K562 (cell line): ENCODE data around the gene PACSIN3. TPM values are rescaled to one million over a fixed set of nuclear protein-coding genes. Genes with fewer than 3 reads are reported as not detected.

Experiments
- ATAC-seq: fragments of 200-7000 bp; cut with Tn5 transposase; 3 replicates; pipeline ENCODE4 v1.9.1; 2020; ENCODE audit warnings: moderate library complexity
- BruUV-seq: library from RNA; stranded (reverse); fragments of 400-500 nt; replicated peaks from 2 replicates; lab custom pipeline; 2021; lab: Mats Ljungman, UMichigan
- CTCF ChIA-PET: fragments of 300-600 bp; formaldehyde crosslinking; extraction: SDS; loops from one replicate; lab custom pipeline; 2021; ENCODE audit warnings: low intra/inter-chr PET ratio; lab: Yijun Ruan, JAX
- POLR2A ChIA-PET: fragments of 300-600, 350-650 bp; sonication (Branson Sonifier 250); formaldehyde crosslinking; extraction: SDS; loops from one replicate; lab custom pipeline; 2021; ENCODE audit warnings: antibody characterized with exemption, inconsistent platforms; lab: Yijun Ruan, JAX
- DNase-seq, 4 experiments: peaks; one replicate each; pipeline versions ENCODE4 v3.0.0 to v3.0.0-alpha.2; 2011 to 2018; ENCODE audit warnings: low spot score in 3 of 4, mixed read lengths in 3 of 4; ENCODE audit errors: extremely low read depth in 1 of 4
- FAIRE-seq: peaks from 2 replicates; lab custom pipeline; 2011; peaks lifted over from hg19 to GRCh38; lab: Jason Lieb, UNC
- H2AFZ ChIP-seq: 2 replicates; pipeline ENCODE4 v1.6.0; 2011; ENCODE audit warnings: low read depth, low read length, control low read depth, inconsistent platforms
- H3K27ac ChIP-seq: fragments of 200-600 bp; 3 replicates; pipeline ENCODE4 v1.8.0; 2011; ENCODE audit warnings: low read depth, mild to moderate bottlenecking, control low read depth, inconsistent platforms, low read length, moderate library complexity, mixed read lengths; ENCODE audit errors: extremely low read depth
- H3K27me3 ChIP-seq, 2 experiments: fragments of 300-600 bp in 1 of 2; 2 replicates in 1 of 2; 3 replicates in 1 of 2; pipeline versions ENCODE4 v1.6.0 to v1.8.0; 2011; ENCODE audit warnings: inconsistent platforms in 2 of 2, low read length in 2 of 2, mild to moderate bottlenecking in 1 of 2, mixed read lengths in 1 of 2, moderate library complexity in 1 of 2; ENCODE audit not compliant: control insufficient read depth in 2 of 2, insufficient read depth in 2 of 2
- H3K36me3 ChIP-seq: fragments of 300-600 bp; 3 replicates; pipeline ENCODE4 v1.8.0; 2011; ENCODE audit warnings: mild to moderate bottlenecking, low read length, inconsistent platforms; ENCODE audit not compliant: control insufficient read depth, insufficient read depth
- H3K4me1 ChIP-seq, 2 experiments: fragments of 200-600 bp in 1 of 2; replicated peaks in 1 of 2; 2 replicates in 1 of 2; 3 replicates in 1 of 2; pipeline versions ENCODE4 v1.5.1 to v1.8.0; 2011; ENCODE audit warnings: inconsistent platforms in 2 of 2, low read length in 2 of 2, mild to moderate bottlenecking in 1 of 2, mixed read lengths in 1 of 2, moderate library complexity in 1 of 2; ENCODE audit not compliant: control insufficient read depth in 2 of 2, insufficient read depth in 2 of 2
- H3K4me2 ChIP-seq: 2 replicates; pipeline ENCODE4 v1.6.1; 2011; ENCODE audit warnings: low read length, control low read depth, inconsistent platforms, mixed read lengths; ENCODE audit not compliant: insufficient read depth
- H3K4me3 ChIP-seq: fragments of 200-600 bp; sonication (generic), shearing (Covaris generic); 2 replicates; pipeline ENCODE4 v1.5.1; 2016; ENCODE audit warnings: control low read depth, inconsistent platforms
- H3K79me2 ChIP-seq: fragments of 200-600 bp; 3 replicates; pipeline ENCODE4 v1.8.0; 2011; ENCODE audit warnings: low read length, inconsistent platforms; ENCODE audit not compliant: control insufficient read depth, insufficient read depth
- H3K9ac ChIP-seq, 2 experiments: 2 replicates each; pipeline versions ENCODE4 v1.6.0 to v1.6.1; 2011; ENCODE audit warnings: low read depth in 2 of 2, low read length in 2 of 2, control low read depth in 1 of 2, inconsistent platforms in 1 of 2, mild to moderate bottlenecking in 1 of 2, mixed read lengths in 1 of 2; ENCODE audit not compliant: insufficient read depth in 1 of 2
- H3K9me1 ChIP-seq: one replicate; pipeline ENCODE4 v1.6.0; 2011; ENCODE audit warnings: inconsistent platforms, mild to moderate bottlenecking, low read length, moderate library complexity; ENCODE audit not compliant: control insufficient read depth, insufficient read depth
- H3K9me3 ChIP-seq: replicated peaks from 2 replicates; pipeline ENCODE4 v1.5.1; 2011; ENCODE audit warnings: low read depth, low read length, inconsistent platforms; ENCODE audit not compliant: control insufficient read depth, insufficient read depth
- H4K20me1 ChIP-seq: replicated peaks from 2 replicates; pipeline ENCODE4 v1.6.1; 2011; ENCODE audit warnings: low read length, inconsistent platforms, mixed read lengths; ENCODE audit not compliant: control insufficient read depth, insufficient read depth
- BRCA1 ChIP-seq, 2 experiments: fragments of 450-650 bp in 1 of 2; sonication (generic) in 1 of 2; formaldehyde crosslinking in 1 of 2; IDR thresholded peaks; 2 replicates each; pipeline versions ENCODE4 v1.5.0 to v1.6.1; 2017 to 2020; ENCODE audit warnings: mild to moderate bottlenecking in 1 of 2, missing genetic modification reagents in 1 of 2
- CLOCK ChIP-seq: fragments of 250-450 bp; sonication (Bioruptor Pico); IDR thresholded peaks from 2 replicates; pipeline ENCODE4 v1.4.0; 2020; ENCODE audit warnings: mild to moderate bottlenecking, moderate library complexity, borderline replicate concordance
- GABPA ChIP-seq: fragments of 200-800 bp; sonication (Bioruptor generic); conservative IDR thresholded peaks from 2 replicates; pipeline ENCODE4 v1.6.1; 2016; ENCODE audit warnings: low read depth, missing genetic modification characterization, missing compliant biosample characterization
- MTF1 ChIP-seq: fragments of 250-450 bp; sonication (Bioruptor Pico); IDR thresholded peaks from 2 replicates; pipeline ENCODE4 v1.9.0; 2021; ENCODE audit warnings: moderate library complexity, mild to moderate bottlenecking, inconsistent platforms, borderline replicate concordance
- PYGO2 ChIP-seq: fragments of 450-650 bp; IDR thresholded peaks from 2 replicates; pipeline ENCODE4 v1.6.1; 2016; ENCODE audit warnings: mild to moderate bottlenecking, missing genetic modification characterization, moderate library complexity, missing compliant biosample characterization
- RBFOX2 ChIP-seq: fragments of 200-400 bp; formaldehyde crosslinking; IDR thresholded peaks from 2 replicates; pipeline ENCODE4 v1.6.1; 2017; ENCODE audit warnings: low read depth, mild to moderate bottlenecking, low read length, moderate library complexity
- ZNF232 ChIP-seq: sonication (generic); formaldehyde crosslinking; IDR thresholded peaks from 2 replicates; pipeline ENCODE4 v1.8.0; 2022; ENCODE audit warnings: mild to moderate bottlenecking, missing genetic modification reagents
- WGBS: fragments of 100-300 bp; shearing (Covaris generic); methylation state at CpG from one replicate; pipeline ENCODE4 v1.1.6; 2016; ENCODE audit warnings: low coverage, mixed read lengths; ENCODE audit not compliant: insufficient coverage; ENCODE audit errors: missing lambda C conversion rate; 5-methylcytosine and 5-hydroxymethylcytosine counted together
- in situ Hi-C: fragments of 300-500 bp; cut with MboI; formaldehyde crosslinking; loops from 4 replicates; pipeline ENCODE4 v1.15.0; 2018; ENCODE audit warnings: inconsistent platforms, mixed read lengths
- intact Hi-C: fragments of 100-400 bp; cut with micrococcal nuclease; formaldehyde crosslinking; loops from 2 replicates; pipeline ENCODE4 v1.14.2; 2022
- polyA plus RNA-seq, 8 experiments: library from polyadenylated mRNA; depleted of rRNA in 4 of 8; stranded (reverse) in 5 of 8; unstranded in 3 of 8; fragments of >200 nt; fragmentation: Nextera tagmentation in 2 of 8; fragmentation: Illumina TruSeq in 1 of 8; extraction: Ambion mirVana in 2 of 8; extraction: Trizol in 1 of 8; gene quantifications; 2 replicates each; pipeline versions ENCODE4 v1.2.1 to v1.2.3, GENCODE V29; 2011 to 2014; ENCODE audit warnings: inconsistent platforms in 1 of 8, missing spikeins in 1 of 8
- total RNA-seq, 7 experiments: library from RNA; depleted of rRNA in 6 of 7; stranded (reverse); fragments of >200 nt in 6 of 7; fragmentation: Illumina TruSeq in 2 of 7; extraction: Trizol in 2 of 7; gene quantifications; 2 replicates each; pipeline versions ENCODE4 v1.2.1 to v1.2.3, GENCODE V29; 2011 to 2021; ENCODE audit warnings: low replicate concordance in 1 of 7
- TF ChIP-seq, protein P1 (sequence below): fragments of 250-450 bp; sonication (Bioruptor Pico); IDR thresholded peaks from 2 replicates; pipeline ENCODE4 v1.8.0; 2022; ENCODE audit warnings: moderate library complexity, mild to moderate bottlenecking, inconsistent platforms
- TF ChIP-seq, protein P2 (sequence below): fragments of 450-650 bp; formaldehyde crosslinking; IDR thresholded peaks from 2 replicates; pipeline ENCODE4 v1.4.0; 2020; ENCODE audit warnings: mild to moderate bottlenecking

The PACSIN3 gene
- total and polyA plus RNA-seq, 9 of the 15 experiments (the other 6 are each of a cell fraction or from before 2014, with no cell fraction given), result 0.13 to 18.1 (median 7.1) TPM

DNA sequence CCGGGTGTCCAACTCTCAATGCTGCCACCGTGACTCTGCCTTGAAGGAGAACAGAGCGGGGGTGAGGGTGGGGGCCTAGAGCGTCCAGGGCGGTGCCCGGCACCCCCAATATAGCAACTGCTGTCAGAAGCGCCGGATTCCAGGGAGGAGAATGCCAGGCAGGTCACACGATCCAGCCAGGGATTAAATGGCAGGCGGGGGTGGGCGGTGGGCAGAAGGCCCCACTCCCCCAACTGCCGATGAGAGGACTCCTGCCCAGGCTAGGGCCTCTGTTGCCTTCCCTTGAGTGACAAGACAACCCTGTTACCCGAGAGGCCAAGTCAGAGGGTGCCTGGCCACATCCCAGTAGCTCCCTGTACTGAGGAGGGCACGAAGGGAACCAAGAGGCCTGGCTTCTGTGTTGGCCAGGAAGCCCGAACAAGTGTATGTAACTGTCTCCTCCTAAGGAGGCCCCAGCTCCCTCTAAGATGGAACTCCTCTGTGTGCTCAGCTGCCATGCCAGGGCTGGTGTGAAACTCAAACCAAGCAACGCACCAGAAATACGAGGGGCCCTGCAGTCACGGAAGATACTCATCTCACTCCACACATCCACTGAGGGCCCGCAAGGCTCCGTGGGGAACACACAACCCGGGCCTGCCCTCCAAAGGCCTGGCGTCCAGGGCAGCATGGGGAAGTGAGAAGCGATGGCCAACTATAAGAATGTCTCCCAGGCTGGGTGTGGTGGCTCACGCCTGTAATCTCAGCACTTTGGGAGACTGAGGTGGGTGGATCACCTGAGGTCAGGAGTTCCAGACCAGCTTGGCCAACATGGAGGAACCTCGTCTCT lies 3.0 kb downstream of the PACSIN3 start:
- no peaks in the 10 kb centered on the region for H3K9me1 ChIP-seq
- no peaks in the 10 kb centered on the region for H3K79me2 ChIP-seq
- DNase-seq (no peak), ATAC-seq (no peak), FAIRE-seq (no peak)
- no peak overlapping the region for H3K4me3 ChIP-seq
- no peaks in the 10 kb centered on the region for H3K9me3 ChIP-seq
- ChIA-PET CTCF (no interaction called here), POLR2A (interaction anchor here (0.6 to 2.0 kb wide), 5 partner anchors 11 to 307 kb away, joined by 3 to 7 read pairs (median 3); partner anchors contain the start of gene PSMC3)
- no peak overlapping the region for H3K4me2 ChIP-seq
- in situ Hi-C loops (no loop called here), intact Hi-C loops (no loop called here)
- H3K36me3 ChIP-seq, result peaks cover 8% of the 10 kb centered on the region; the same call in 2 of the 3 replicates
- peaks cover 2 to 7% of the 10 kb centered on the region in 2 experiments; a peak in 2 of 5 replicates for H3K27me3 ChIP-seq
- BruUV-seq, result no TSS peak
- H3K9ac ChIP-seq, result no peak overlapping the region; a peak in 2 of 4 replicates
- 83% methylated on average over 21 of the region's 25 CpGs for WGBS
- H2AFZ ChIP-seq, result no peak overlapping the region
- TF ChIP-seq RBFOX2 (0 out of 2 replicates have a peak, but pooled peaks have one; percentile 19), ZNF232 (no peak)
- no peak overlapping the region for H3K27ac ChIP-seq
- H4K20me1 ChIP-seq, result no peaks in the 10 kb centered on the region
- H3K4me1 ChIP-seq, result peaks cover 7 to 47% of the 10 kb centered on the region in 2 experiments

GRCh38 chr11:47182380-47182779 lies 3.9 kb downstream of the PACSIN3 start:
- Histone ChIP-seq H3K36me3 (peaks cover 8% of the 10 kb centered on the region; the same call in 2 of the 3 replicates), H3K4me3 (no peak overlapping the region), H3K9ac (peak overlapping the region in 1 of 2 experiments; percentile 18; a peak in 1 of 4 replicates), H2AFZ (no peak overlapping the region), H3K9me3 (no peaks in the 10 kb centered on the region), H4K20me1 (no peaks in the 10 kb centered on the region), H3K79me2 (no peaks in the 10 kb centered on the region), H3K4me1 (peaks cover 15 to 54% of the 10 kb centered on the region in 2 experiments), H3K27me3 (0 out of 5 replicates have a peak, but pooled peaks cover 0 to 3% of the 10 kb centered on the region in 2 experiments), H3K9me1 (no peaks in the 10 kb centered on the region), H3K4me2 (no peak overlapping the region), H3K27ac (no peak overlapping the region)
- no peak for FAIRE-seq
- WGBS, result 84% methylated on average over 11 of the region's 17 CpGs
- CTCF ChIA-PET, result no interaction called here
- intact Hi-C loops (no loop called here), in situ Hi-C loops (no loop called here)
- no peak for ATAC-seq
- BruUV-seq, result no TSS peak
- no peak for DNase-seq
- POLR2A ChIA-PET, result interaction anchor here (0.6 to 1.1 kb wide), 4 partner anchors 19 to 400 kb away, joined by 3 to 6 read pairs (median 3); partner anchors contain the start of gene PSMC3
- no peak for TF ChIP-seq CLOCK
- no peak for TF ChIP-seq PYGO2 (tag)
- TF ChIP-seq, protein P1, sequence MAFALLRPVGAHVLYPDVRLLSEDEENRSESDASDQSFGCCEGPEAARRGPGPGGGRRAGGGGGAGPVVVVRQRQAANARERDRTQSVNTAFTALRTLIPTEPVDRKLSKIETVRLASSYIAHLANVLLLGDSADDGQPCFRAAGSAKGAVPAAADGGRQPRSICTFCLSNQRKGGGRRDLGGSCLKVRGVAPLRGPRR, result no peak
- no peak for TF ChIP-seq BRCA1 (IDR thresholded peaks at IDR 0.05)
- TF ChIP-seq BRCA1 (CRISPR knock-in tag; IDR thresholded peaks at IDR 0.05), result no peak
- TF ChIP-seq, protein P2, sequence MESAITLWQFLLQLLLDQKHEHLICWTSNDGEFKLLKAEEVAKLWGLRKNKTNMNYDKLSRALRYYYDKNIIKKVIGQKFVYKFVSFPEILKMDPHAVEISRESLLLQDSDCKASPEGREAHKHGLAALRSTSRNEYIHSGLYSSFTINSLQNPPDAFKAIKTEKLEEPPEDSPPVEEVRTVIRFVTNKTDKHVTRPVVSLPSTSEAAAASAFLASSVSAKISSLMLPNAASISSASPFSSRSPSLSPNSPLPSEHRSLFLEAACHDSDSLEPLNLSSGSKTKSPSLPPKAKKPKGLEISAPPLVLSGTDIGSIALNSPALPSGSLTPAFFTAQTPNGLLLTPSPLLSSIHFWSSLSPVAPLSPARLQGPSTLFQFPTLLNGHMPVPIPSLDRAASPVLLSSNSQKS, result no peak
- TF ChIP-seq MTF1, result no peak
- no peak for TF ChIP-seq GABPA (tag)
